ENCODE measurements around the gene ROR2.

Gene ROR2

DNA sequence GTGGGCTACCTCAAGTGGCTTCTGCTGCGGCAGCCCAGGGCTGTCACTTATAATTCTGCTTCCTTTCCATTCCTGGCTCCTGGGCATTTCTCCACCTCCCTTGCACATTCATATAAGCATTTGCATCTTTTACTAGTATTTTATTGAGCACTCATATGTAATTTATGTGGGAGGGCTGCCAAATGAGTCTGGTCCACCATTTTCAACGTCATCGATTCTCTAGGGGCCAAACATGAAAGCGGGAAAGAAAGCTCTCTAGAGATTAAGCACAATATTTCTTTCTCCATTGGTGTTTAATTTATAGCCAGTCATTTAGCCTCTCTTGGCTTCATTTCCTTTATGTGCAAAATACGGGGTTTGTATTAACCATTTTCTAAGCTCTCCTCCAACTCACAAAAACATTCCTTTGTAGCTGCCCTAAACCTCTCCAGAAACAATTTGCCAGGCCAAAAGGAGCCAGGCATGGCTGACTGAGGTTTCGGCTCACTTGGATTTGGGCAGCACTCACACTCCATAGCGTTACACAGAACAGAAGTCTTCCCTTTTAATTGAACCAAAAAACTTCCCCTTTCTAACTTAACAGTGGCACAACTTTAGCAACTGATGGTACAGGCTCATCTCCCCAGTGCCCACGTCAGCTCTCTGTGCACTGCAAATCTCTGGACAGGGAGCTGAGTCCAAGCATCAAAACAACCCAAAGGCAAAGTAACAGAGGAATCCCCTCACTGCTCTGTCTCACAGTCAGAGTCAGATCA, 183.5 kb downstream of the ROR2 start:
- DNase-seq = no peak

DNA sequence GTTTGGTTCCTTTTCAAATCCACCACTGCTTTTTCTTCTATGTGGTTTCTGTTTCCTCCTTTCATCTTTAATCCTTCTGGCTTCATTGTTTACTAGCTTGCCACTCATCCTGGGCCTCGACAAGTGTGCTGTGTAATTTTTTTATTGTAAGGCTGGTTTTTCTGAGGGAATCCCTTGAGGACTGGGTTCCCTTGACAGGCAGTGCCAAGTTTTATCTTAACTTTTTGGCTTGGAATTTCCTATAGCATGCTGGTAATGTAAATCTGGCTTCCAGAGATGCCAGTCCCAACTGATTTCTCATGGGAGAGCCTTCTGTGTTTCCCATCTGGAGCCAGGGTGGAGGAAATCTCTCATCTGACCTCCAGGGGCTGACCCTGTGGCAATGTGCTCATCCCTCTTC, 184.7 kb downstream of the ROR2 start:
- no peak for DNase-seq

DNA sequence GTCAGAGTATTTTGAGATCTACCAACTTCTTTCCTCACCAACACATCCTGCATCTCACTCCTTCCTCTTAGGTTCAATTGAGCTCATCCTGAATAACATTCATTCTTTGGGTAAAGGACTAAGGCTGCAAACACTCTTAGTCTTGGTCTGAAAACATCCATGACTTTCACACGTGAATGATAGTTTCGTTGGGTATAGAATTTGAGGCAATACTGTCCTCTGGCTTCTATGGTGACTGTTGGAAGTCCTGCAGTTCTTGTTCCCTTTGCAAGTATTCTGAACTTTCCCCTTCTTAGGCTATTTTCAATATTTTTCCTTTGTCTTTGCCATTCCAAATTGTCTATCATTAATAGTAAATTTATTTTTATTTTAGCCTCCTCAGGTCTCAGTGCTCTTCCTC, 185.4 kb downstream of the ROR2 start:
- no peak for DNase-seq

DNA sequence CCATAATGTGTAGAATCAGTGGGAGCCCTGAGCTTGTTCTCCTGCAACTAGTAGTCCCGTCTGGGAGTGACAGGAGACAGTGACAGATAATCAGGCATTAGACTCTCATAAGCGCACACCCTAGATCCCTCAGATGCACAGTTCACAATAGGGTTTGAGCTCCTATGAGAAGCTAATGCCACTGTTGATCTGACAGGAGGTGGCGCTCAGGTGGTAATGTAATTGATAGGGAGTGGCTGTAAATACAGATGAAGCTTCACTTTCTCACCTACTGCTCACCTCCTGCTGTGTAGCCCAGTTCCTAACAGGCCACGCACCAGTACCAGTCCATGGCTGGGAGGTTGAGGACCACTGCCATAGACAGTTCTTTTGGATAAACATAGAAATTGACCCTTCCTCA, 188.7 kb downstream of the ROR2 start:
- no peak for DNase-seq

DNA sequence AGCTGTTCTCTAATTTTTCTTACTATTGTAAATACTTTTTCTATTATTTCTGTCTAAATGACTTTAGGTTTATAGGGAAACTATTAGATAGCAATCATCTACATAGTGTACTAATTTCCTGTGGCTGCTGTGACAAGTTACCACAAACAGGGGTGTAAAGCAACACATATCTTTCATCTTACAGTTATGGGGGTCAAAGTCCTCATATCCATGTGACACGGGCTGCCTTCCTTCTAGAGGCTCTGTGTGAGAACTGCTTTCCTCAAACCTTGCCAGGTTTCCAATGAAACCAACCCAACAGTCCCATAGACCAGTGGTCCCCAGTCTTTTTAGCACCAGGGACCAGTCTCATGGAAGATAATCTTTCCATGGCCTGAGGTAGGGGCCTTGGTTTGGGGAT, 189.1 kb downstream of the ROR2 start:
- no peak for DNase-seq

DNA sequence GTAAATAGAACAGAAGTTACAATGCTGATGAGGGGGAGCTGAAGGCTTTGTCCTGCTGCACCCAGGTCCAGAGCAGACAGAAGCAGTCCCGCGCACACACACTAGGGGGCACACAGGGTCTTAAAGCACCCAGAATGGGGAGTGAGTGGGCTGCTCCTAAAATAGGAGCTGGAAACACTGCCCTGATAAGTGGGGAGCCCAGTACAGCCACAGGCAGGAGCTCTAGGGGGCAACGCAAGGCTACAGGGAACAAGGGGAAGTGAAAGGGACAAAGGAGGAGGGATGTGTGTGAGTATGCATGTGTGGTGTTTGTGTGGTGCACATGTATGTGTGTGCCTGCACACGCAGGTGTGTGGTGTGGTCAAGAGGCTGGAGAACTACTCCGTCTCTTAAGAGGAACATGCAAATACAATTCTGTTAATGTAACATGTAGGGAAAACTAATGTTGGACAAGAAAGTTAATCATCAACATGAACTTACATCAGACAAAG, 191.5 kb downstream of the ROR2 start:
- no peak for DNase-seq

DNA sequence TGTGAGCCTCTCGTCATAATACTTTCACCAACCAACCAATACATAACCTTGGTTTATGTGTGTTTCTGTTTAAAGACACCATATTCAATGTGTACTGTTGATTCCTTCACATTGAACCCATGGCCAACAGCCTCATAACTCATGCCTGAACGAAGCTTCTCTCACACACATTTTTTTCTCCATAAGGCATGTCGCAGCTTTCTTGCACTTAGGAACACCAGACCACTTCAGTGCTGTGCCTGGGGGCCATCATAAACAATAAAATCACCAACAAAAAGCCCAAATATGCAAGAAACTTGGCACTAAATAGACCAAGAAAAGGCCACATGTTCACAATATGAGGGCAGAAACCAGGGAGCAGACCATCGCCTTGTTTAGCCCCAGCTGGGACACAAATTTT, 192.2 kb downstream of the ROR2 start:
- DNase-seq = no peak

DNA sequence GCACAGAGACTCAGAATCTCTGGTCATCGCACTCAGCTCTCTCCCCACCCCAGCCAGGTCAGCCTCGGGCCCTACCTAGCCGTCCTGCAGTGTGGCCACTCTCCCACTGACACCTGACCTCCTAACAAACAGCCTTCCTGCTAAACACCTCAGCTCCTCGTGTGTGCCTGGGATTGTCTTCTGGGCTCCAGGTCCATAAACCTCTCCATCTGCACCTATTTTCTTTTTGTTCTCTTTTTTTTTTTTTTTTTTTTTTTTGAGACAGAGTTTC, 193.6 kb downstream of the ROR2 start:
- DNase-seq = no peak

DNA sequence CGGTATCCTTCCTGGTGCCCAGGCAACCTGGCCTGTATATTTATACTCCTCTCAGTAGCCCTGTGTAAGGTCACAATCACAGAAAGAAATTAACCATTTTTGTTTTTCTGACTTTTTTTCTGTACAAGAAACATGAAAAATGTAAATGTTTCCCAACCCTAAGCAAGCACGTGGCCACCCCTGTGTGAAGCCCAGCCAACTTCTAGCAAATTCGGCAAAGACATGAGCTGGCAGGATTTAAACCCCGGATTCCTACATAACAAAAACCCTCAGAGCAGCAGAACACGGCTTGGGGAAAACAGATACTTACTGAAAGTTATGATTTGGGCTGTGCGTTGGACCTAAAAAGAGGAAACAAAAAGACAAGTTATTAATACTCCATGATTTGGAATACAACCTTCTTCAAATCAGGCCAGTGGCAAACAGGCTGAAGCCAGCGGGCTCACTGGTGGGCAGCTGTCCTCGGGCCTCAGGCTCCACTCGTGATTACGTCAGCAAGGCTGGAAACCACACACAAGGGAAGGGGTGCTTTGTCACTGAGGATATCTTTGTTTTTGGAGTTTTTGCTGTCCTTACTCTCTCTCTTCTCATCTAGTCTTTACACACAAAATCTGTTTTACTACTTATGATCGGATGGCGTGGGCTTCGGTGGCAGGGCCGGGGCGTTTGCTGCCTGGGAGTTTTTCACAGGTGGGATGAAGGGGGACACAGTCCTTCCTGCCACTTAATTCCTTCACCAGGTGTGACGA, 194.1 kb downstream of the ROR2 start:
- DNase-seq = no peak

DNA sequence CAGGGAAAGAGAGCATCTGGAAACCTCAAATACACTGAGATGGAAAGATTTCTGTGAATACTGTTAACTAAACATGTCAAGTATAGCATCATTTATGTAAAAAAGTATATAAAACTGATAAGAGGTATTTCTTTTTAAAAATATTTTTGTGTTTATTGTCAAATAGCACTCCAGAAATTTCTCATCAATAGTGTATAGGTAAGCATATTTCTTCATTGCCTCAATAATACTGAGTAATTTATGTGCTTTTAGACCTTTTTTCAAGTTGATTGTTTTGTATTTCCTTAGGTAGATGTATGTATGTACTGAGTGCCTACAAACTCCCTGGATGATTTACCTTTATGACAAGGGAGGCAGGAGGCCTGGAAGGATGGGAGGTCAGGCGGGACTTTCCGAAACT, 196.3 kb downstream of the ROR2 start:
- DNase-seq = no peak

DNA sequence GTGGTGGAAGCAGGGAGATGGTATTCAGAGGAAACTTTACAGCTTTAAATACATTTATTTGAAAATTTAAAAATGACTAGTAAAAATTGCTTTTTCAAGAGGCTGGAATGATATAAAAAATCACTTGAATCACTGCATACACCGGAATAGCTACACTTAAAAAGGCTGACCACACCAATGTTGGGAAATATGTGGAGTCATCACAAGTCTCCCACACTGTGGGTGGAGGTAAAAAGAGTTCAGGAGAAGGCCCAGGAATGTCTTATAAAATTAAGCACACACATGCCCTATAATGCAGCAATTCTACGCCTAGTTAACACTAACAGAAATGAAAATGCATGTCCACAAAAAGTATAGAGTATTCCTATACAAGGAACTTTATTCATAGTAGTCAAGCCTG, 198.1 kb downstream of the ROR2 start:
- no peak for DNase-seq

DNA sequence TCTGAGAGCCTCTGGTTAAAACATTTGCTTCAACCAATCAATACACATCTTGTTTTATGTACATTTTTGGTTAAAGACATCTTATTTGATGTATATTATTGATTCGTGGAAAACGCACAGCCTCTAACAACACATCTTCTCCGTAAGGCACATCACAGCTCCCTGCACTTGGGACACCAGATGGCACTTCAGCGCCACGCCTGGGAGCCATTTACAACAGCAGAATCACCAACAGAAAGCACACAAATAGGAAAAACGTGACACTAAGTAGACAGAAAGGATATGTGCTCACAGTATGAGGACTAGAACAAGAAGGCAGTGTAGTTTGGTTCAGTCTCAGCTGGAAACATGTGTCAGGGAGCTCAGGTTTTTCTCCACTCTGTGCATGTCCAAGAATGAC, 199.7 kb downstream of the ROR2 start:
- no peak for DNase-seq

DNA sequence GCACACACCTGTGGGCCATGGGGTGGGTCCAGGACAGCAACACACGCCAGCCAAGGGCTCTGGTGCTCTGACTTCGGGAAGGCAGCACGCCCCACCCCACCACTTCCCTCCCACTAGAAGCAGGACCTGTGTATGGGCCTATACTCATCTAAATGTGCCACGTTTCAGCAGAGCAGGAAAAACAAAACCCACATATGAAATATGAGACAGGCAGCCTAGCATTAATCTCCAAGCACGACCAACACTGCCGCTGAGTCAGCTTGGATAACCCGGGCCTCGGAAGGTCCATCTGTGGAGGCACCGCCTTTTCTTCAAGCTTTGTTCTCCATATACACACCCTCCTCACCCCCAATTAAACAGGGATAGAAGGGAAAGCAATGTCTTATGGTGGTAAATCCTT, 203.1 kb downstream of the ROR2 start:
- no peak for DNase-seq

DNA sequence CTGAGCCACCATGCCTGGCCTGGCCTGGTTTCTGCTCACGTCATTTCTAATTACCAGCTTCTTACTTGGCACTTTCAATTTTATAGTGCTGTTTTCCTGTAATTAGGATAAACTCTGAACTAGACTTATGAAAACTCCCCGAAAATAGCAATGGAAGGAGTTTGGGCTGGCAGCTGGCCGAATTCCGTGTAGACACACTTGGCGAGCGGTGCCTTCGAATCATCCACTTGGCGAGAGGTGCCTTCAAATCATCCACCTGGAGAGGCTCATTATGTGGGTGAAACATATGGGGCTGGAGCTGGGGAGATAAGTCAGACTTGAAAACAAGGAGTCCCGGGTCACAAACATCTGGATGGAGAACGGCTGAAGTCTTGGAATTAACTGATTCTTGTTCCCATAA, 203.7 kb downstream of the ROR2 start:
- no peak for DNase-seq

DNA sequence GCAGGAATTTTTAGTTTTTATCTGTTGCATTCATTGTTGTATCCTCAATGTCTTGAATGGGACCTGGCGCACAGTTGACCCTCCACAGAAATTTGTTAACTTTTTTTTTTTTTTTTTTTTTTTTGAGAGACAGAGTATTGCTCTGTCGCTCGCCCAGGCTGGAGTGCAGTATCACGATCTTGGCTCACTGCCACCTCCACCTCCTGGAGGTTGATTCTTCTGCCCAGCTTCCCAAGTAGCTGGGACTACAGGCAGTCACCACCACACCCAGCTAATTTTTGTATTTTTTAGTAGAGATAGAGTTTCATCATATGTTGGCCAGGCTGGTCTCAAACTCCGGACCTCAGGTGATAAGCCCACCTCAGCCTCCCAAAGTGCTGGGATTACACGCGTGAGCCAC, 205.9 kb downstream of the ROR2 start:
- DNase-seq = no peak

DNA sequence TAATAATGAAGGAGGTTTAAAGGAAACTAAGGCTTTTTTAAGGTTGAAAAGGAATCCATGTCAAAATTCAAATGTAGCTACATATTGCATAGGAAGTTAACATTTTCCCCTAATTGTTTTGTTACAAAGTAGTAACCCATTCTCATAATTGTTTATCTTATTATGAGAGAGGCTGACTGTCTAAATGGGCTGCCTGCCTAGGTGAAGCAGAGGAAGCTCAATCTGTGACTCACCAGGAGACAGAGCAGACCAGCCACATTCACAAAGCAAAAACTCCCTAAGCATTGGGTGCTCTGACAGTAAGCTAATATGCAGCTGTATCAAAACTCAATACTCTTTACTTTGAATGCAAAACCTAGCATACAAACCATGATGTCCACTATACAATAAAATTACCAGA, 208.5 kb downstream of the ROR2 start:
- DNase-seq = no peak

DNA sequence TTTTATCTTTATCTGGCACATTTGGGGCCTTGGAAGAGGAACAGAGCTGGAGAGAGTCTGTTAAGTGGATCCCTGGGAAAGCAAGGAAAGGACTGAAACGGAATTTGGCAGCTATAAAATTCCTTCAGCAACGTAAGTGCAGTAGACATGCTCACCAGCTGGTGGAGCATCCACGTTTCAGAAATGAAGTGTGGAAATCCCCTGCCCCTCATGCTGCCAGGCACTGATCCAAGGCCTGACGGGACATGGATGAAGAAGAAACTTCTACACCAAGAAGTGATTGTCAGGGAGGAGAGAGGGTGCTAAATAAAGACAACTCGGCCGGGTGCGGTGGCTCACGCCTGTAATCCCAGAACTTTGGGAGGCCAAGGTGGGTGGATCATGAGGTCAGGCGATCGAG, 209.3 kb downstream of the ROR2 start:
- DNase-seq = no peak

DNA sequence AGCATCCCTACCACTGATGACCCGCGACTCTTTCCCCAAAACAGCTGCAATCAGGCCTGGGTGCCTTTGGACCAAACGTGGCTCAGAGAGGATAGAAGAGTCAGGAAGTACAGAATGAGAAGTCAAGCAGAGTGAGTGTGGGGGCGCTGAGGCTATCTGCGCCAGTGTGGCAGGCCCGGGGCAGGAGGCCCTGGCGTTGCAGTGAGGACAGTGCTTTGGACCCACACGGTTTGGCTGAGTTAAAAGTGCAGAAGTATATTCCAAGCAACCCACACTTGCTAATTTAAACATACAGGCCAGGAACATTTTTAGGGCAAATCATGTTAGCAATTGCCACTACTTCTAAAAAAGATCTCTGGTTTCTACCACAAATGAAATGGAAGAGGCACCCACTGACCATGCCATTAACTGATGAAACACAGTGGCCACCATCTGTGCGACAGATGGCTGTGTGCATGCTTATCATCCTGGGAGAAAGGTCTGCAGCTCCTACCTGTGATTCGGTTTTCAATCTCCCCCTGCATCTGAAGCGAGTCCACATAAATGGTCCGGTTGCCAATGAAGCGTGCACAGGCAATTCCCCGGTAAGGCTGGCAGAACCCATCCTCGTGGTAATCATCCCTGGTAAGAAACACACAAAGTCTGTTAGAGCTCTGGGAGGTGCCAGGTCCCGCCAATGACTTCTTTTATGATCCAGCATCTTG, 213.0 kb downstream of the ROR2 start:
- DNase-seq = no peak

DNA sequence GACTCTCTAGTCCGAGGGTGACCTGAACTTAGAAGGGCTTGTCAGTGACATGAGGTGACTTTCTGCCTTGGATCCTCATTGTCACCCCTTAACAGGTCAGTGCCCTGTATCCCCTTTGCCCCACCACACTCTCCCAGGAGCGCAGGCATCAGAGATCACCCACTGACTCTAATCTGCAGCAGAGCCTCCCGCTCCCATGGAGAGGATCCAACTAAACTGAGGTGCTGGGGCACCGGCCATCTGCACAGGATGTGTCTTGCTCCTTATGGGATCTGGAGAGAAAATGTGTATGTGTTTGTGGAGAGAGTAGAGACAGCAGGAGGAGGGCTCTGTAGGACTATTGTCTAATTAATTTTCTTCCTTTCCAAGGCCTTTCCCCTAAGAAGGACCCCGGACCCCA, 213.7 kb downstream of the ROR2 start:
- DNase-seq = no peak

DNA sequence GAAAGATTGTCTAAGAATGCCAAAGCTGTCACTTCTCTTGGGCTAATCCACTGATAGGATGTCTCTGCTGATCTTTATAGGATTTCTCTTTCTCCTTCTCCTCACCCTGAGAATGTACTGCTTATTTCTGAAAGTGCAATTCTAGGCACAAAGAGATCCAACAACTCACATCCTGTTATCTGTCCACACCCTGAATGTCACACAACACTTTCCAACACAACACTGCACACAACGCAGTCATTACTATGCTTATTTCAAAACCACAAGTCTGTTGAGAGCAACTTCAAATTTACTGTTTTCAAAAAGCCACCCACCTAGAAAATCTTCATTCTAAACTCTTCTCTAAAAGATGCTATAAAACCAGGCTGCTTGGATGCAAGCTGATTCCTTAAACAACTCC, 215.0 kb downstream of the ROR2 start:
- no peak for DNase-seq

DNA sequence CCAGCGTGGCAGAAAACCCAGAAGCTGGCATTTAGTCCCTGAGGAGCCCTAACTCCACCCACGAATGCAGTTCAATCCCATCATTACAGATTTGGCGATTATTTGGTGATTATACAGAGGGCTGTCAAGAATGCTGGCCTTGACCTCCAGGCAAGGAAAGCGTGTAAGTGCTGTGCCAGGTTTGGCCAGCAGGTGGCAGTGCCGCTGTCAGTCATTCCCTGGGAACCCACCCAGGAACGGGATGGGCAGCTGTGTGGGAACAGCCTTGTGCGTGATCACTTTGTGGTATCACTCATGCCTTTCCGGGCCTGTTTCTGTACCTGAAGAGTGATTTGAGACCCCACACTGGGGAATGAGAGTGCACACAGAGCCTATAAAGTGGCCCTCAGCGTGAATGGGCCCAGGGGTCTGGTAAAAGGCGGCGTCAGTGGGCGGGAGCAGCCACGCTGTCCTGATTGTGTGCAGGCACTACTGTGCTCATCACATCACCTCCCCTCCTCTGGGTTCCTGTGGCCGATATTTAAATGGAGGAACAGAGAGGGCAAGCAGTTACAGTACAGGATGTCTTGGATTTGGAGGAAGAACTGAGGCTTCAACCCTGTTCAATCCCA, 215.6 kb downstream of the ROR2 start:
- DNase-seq = peak; percentile 23

DNA sequence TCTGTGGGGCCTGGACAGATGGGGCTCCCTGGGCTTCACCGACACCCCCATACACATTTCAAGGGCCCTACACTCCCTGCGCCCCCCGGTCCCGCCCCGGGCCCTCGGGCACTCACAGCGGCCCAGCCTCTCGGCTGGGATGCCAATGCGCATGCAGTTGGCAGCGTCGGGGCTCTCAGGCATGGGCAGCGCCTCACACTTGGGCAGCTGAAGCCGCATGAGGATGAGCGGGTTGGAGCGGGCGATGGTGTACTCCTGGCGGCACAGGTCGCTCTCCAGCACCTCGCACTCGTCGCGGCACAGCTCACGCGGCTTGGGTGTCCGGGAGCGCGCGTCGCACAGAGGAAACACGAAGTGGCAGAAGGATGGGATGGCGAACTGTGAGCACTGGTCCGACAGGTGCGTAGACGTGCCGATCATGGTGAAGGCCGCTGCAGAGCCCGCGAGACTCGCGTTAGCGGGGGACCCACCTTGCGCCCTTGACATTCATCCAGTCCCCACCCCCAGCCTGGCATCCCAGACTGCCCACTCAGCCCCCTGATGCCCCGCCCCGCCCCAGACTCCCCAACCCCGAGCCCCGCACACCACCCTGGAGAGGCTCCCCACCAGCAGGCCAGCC, 216.9 kb downstream of the ROR2 start:
- DNase-seq = no peak
